Brain microvascular endothelial cell (primary cell): ENCODE data around the gene OBP2A.

Experiments used
- DNase-seq: peaks from one replicate; pipeline ENCODE4 v3.0.0-alpha.2; 2020
- H3K27ac ChIP-seq: fragments of 250-450 bp; sonication (Bioruptor Pico); 2 replicates; pipeline ENCODE4 v1.5.1; 2020; ENCODE audit warnings: mild to moderate bottlenecking, moderate library complexity
- H3K27me3 ChIP-seq: fragments of 250-450 bp; sonication (Bioruptor Pico); replicated peaks from 2 replicates; pipeline ENCODE4 v1.5.1; 2020; ENCODE audit warnings: mild to moderate bottlenecking
- H3K36me3 ChIP-seq: fragments of 250-450 bp; sonication (Bioruptor Pico); replicated peaks from 2 replicates; pipeline ENCODE4 v1.5.1; 2020; ENCODE audit warnings: mild to moderate bottlenecking
- H3K4me3 ChIP-seq: 2 replicates; pipeline ENCODE4 v1.5.1; 2011; ENCODE audit warnings: low read depth, mild to moderate bottlenecking, control low read depth, low read length, moderate library complexity
- in situ Hi-C: cut with HindIII; loops from 2 replicates; pipeline ENCODE4 v1.10.0; 2017; ENCODE audit warnings: low sequenced_read_pairs, low pct_ligation_motif_present
- TF ChIP-seq, protein P1 (sequence below): IDR thresholded peaks from 2 replicates; pipeline ENCODE4 v1.5.1; 2011; ENCODE audit warnings: low read depth, mild to moderate bottlenecking, moderate library complexity, low read length, control low read depth, inconsistent platforms; ENCODE audit errors: missing control alignments

Gene OBP2A

GRCh38 chr9:135567311-135567710 is 21.4 kb downstream of the OBP2A start:
- in situ Hi-C loops: no loop called here
- DNase-seq: no peak
- H3K27ac ChIP-seq: no peak overlapping the region
- H3K4me3 ChIP-seq: no peak overlapping the region
- H3K27me3 ChIP-seq: no peaks in the 10 kb centered on the region
- TF ChIP-seq, protein P1, sequence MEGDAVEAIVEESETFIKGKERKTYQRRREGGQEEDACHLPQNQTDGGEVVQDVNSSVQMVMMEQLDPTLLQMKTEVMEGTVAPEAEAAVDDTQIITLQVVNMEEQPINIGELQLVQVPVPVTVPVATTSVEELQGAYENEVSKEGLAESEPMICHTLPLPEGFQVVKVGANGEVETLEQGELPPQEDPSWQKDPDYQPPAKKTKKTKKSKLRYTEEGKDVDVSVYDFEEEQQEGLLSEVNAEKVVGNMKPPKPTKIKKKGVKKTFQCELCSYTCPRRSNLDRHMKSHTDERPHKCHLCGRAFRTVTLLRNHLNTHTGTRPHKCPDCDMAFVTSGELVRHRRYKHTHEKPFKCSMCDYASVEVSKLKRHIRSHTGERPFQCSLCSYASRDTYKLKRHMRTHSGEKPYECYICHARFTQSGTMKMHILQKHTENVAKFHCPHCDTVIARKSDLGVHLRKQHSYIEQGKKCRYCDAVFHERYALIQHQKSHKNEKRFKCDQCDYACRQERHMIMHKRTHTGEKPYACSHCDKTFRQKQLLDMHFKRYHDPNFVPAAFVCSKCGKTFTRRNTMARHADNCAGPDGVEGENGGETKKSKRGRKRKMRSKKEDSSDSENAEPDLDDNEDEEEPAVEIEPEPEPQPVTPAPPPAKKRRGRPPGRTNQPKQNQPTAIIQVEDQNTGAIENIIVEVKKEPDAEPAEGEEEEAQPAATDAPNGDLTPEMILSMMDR: no peak
- no peaks in the 10 kb centered on the region for H3K36me3 ChIP-seq

GRCh38 chr9:135568026-135568425 is 22.1 kb downstream of the OBP2A start:
- Histone ChIP-seq H3K36me3 (no peaks in the 10 kb centered on the region), H3K27ac (no peak overlapping the region), H3K27me3 (no peaks in the 10 kb centered on the region), H3K4me3 (no peak overlapping the region)
- in situ Hi-C loops: no loop called here
- TF ChIP-seq, protein P1: no peak
- no peak for DNase-seq

DNA sequence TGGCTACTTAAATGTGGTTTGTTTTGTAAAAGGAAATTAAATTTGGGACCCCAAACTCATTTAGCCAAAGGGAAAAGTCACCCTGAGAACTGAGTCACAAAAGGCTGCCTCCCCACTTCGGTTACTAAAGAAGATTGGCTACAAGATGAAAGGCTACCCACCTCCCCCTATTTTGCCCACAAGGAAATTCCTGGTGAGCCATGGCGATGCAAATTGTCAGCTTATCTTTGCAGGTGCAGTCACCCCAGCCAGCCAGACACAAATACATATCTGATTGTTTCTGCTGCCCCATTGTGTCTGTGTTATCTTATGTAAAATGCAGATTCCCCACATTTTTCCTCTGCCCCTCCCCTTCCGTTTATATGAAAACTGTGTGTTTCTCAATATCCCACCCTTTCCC is 24.5 kb downstream of the OBP2A start:
- no peaks in the 10 kb centered on the region for H3K36me3 ChIP-seq
- no peaks in the 10 kb centered on the region for H3K27me3 ChIP-seq
- no peak overlapping the region for H3K27ac ChIP-seq
- TF ChIP-seq, protein P1: no peak
- no peak overlapping the region for H3K4me3 ChIP-seq
- in situ Hi-C loops: no loop called here
- DNase-seq: no peak

DNA sequence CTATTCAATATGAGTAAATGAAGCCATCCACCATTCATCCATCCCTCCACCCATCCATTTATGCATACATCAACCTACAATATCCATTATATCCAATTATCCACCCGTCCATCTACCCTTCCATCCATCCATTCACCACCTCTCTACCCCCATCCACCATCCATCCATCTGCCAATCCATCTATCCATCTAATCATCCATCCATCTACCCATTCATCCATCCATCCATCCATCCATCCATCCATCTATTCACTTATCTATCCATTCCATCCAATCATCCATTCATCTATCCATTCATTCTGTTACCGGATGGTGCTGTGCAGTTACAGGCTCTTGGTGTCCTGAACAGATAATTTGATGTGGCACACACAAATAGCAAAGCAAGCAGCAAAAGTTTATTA is 26.3 kb downstream of the OBP2A start:
- Histone ChIP-seq H3K36me3 (no peaks in the 10 kb centered on the region), H3K4me3 (no peak overlapping the region), H3K27ac (no peak overlapping the region), H3K27me3 (no peaks in the 10 kb centered on the region)
- TF ChIP-seq, protein P1: no peak
- no peak for DNase-seq
- in situ Hi-C loops: no loop called here

GRCh38 chr9:135573124-135573523 is 27.2 kb downstream of the OBP2A start:
- in situ Hi-C loops: no loop called here

GRCh38 chr9:135574331-135574730 is 28.4 kb downstream of the OBP2A start:
- Histone ChIP-seq H3K27ac (no peak overlapping the region), H3K4me3 (no peak overlapping the region), H3K36me3 (no peaks in the 10 kb centered on the region), H3K27me3 (no peaks in the 10 kb centered on the region)
- TF ChIP-seq, protein P1: no peak
- DNase-seq: no peak
- in situ Hi-C loops: no loop called here

More at GRCh38 chr9:135573124-135573523, 27.2 kb downstream of the OBP2A start:
- no peak overlapping the region for H3K4me3 ChIP-seq
- H3K36me3 ChIP-seq: no peaks in the 10 kb centered on the region
- no peaks in the 10 kb centered on the region for H3K27me3 ChIP-seq
- no peak for DNase-seq
- H3K27ac ChIP-seq: no peak overlapping the region
- TF ChIP-seq, protein P1: no peak
